OCI-LY3 (cell line): ENCODE results near the gene ATF7IP2.

Experiments used
- CTCF ChIP-seq: fragments of 200-600, 300-600 bp; sonication (generic); IDR thresholded peaks from 2 replicates; pipeline ENCODE4 v1.5.1; 2014; ENCODE audit warnings: antibody characterized with exemption, low read length, low read depth
- EZH2phosphoT487 ChIP-seq: fragments of 200-600 bp; shearing (Covaris generic); IDR thresholded peaks from 2 replicates; pipeline ENCODE4 v1.6.1; 2018; ENCODE audit warnings: antibody characterized with exemption, mixed run types, low read depth

GRCh38 chr16:10529895-10530669 lies 144.2 kb downstream of the ATF7IP2 start:
- TF ChIP-seq CTCF (no peak), EZH2phosphoT487 (no peak)
